Activated CD4-positive, alpha-beta T cell treated with anti-CD3 and anti-CD28 coated beads, Interleukin-10, Interleukin-2, amounts not matched to agents 100 ng/mL and 50 ng/mL, durations not matched to agents 16 hours and 8 hours (primary cell): ENCODE data around the gene AKAP6.

ENCODE experiments used
- DNase-seq: peaks from one replicate; pipeline ENCODE4 v3.0.0-alpha.2; 2020

The AKAP6 gene

DNA sequence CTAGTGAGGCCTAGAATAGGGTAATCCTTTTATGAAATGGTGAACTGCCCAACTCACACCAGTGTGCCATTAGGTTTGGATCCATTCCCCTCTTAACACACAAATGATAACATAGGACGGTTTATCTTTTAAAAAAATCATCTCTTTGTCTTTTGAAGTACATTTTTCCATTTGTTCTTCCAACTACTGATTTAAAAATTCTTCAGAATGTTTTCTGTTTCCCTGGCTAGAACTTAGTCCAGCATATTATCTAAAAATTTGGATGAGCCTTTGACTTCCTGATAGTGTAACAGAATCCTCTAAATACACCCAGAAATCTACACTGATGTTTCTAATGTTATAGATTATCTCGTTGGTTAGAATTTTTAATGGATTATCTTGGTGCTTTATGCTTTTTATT, 359.8 kb downstream of the AKAP6 start:
- no peak for DNase-seq

DNA sequence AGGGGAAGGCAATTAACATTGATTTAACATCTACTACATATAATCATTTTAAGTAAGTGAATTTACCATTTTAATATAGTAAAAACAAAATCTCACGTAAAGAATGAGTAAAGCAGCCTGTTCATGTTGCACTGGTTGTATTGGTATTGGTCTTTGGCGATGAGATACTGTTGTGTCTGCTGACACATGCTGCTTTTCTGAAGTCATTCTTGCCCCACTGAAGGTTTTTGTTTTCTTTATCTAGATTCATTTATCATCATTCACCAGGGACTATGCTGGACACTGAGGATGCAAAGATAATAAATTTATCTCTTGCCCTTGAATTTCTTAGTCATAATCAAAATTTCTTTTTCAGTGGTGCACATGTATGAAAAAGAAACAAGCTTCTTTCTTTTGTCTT, 363.3 kb downstream of the AKAP6 start:
- DNase-seq: no peak

DNA sequence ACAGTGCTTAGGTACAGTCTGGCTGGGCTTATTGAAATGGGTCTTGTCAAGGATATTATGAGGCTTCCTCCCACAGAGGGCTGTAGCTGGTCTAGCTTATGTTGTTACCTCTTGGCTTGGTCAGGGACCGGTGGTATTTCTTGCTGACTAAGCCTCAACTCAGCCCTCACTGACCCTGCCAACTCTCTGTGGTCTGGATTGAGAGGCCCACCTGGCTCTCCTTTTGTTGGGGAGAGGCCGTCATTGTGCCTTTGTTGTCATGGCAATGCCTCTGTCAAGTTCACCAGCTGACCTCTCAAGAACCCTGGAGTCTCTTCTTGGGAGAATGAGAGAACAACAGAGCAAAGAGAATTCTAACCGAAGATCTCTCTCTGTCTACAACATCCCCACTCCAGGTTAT, 364.0 kb downstream of the AKAP6 start:
- DNase-seq: no peak

DNA sequence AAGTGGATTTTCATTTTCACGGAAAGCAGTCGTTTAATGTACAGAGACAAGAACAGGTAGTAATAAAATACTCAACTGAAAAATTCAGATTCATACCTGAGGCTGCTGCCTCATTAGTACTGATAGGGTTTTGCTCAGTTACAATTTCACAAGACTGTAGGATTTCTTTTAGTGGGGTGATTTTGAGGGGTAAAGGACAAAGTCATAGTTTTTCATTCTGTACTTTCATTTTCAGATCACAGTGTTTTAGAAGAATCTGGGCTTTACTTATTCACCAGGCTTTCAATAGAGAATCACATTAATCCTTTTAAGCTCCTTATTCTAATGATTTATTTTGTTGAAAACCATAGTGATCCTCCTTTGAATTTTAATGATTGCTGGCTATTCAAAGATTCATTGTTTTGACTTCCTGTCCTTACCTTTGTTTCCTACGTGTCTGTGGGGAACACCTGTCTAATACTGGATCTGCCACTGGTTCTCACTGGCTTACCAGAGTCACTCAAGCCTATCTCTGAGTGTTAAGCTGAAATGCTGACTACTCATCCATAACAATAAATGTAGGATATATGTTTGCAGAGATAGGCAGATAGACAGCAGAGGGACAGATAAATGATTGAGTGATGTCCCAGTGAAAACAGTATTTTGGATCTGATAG, 365.8 kb downstream of the AKAP6 start:
- no peak for DNase-seq

DNA sequence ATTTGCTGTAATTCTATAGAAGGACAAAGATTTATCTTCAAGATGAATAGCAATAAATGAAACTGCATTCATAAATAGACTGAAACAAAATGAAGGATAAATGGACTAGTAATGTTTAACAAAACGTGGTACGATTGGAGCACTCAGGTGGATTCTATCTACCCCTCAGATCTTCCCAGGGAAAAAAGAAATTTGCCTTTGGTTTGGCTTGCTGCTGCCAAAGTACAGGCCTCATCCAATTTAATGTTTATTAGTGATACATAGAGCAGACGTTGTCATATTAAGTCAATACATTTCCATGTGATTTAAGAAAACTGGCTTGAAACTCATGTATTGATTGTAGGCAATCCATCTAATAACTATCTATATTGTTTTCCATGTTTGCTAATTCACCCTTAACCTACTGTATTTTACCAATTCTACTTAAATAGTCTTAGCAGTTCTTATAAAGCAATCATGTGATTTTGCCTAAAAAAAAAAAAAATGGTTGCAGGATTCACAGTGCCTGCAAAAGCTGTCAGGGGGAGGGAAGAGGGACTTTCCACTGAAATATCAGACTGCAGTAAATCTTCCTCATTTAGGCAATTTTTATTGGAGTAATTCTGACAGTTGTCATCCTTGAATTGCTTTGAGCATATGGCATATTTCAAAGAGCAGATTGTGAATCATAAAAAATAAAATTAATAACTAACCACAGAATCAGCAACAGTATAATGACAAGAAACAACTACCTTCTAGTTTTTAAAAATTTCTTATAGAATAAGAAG, 367.4 kb downstream of the AKAP6 start:
- no peak for DNase-seq

DNA sequence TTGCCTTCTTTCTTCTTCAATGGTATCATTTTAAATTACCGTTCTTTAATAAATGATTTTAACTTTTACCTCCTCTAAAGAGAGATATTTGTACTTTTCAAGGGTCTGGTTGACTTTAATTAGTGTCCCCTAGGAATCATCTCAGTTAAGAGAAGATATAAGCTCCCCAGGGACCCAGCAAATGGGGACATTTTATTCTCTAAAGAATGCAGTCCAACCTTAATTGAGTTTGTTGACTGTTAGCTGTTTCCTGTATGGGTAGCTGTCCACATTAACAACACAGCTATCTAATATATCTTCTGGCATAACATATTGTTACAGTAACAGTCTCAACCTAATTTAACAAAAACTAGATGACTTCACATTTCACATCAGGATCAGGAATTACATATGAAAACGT, 368.0 kb downstream of the AKAP6 start:
- DNase-seq: no peak

DNA sequence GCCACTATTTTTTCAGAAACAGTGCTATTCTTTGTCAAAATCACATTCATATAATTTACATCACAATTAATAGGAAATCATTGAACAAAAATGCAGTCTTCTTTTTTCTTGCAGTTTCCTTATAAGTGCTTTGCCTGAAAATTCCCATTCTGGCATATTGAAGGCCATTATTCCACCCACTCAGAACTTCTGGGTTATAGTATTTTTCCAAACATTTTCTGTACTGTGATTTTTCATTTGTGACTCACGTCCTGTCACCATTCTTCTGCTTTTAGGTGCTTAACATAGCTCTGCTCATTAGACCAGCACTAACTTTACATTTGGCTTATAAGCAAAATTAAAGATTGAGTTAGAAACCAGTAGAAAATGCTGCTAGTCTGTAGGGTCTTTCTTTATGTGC, 368.6 kb downstream of the AKAP6 start:
- DNase-seq: no peak

DNA sequence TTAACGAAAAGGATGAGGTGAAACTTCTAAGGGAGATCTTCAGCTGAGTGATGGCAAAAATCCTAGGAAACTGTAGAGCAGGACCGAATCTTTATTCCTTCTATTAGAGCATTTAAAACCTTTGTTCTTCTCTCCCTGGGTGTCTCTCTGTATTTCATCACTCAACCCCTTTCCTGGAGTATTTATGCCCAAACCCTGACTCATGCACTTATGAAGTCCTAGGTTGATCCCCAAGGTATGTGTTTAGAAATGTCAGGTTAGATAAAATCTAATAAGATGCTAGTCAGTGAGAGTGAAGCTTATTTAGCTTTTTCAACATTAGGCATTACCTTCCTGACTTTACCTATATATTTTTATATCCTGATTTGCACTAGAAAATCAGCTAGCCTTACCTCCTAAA, 369.7 kb downstream of the AKAP6 start:
- DNase-seq: no peak

DNA sequence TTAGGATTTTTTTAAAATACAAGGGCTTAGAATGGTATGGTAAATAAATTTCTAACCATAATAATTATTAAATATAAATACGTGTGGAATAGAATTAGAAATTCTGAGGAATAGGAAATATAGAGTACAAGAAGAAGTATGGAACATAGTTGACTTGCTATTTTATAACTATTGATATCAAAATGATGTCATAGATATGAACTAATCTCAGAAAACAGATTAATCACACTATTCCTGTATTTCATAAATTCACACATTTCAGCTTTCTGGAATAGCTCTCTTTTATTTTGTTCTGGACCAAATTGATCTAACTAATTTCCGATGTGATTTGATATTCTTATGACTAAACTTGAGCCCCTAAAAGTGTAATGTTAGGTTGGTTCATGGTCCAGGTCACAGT, 372.4 kb downstream of the AKAP6 start:
- DNase-seq: no peak

DNA sequence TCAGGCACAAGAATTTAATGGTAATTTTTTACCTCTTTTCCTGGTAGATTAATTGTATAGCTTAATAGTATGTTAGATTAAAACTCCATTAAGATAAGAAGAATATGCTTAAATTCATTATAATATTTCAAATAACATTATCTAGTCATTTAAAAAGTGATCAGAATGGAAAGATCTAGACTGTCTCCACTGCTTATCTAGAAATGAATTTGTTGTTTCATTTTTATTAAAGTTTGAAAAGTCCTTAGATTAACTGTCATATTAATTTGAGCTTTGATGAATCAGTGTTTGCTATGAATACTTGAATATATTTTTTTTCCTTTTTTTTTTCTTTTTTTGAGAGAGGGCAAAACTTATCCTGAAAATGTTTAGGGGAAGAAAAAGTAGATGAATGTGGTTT, 373.0 kb downstream of the AKAP6 start:
- DNase-seq: no peak

DNA sequence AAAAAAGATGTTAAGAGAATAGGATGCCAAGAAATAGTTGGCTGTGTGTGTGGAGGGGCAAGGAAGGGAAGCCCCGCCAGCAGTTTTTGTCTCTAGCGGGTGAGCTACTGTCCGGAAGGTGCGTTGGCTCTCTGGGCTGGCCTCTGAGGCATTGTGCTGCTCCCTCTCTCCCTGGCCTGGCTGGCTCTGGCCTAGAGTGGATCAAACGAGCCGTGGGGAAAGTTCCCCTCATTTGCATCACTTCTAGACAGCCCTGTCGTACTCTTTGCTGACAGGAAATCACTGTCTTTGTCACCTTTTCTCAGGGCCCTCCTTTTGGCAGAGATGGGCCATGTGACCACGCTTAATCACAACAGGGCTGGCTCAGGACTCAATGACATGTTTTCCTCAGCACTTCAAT, 373.5 kb downstream of the AKAP6 start:
- peak; percentile 12 for DNase-seq

DNA sequence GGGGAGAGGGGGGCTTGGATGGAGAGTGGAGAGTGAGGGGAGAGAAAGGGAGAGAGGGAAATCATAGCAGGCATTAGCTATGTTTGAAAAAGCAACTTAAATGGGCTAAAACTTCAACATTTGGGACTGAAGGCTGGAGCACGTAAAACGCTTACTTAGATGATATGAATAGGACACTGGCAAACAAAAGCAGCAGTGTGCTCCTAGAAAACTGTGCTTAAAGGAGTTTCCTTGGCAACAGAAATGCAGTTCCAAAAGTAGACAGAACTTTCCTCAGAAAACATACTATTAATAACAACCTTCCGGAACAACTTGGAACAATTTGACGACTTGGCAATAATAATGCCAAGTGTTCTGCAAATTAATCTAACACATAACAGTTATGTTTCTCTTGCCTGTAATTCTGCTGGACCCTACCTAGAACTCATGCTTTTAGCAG, 374.1 kb downstream of the AKAP6 start:
- DNase-seq: no peak

DNA sequence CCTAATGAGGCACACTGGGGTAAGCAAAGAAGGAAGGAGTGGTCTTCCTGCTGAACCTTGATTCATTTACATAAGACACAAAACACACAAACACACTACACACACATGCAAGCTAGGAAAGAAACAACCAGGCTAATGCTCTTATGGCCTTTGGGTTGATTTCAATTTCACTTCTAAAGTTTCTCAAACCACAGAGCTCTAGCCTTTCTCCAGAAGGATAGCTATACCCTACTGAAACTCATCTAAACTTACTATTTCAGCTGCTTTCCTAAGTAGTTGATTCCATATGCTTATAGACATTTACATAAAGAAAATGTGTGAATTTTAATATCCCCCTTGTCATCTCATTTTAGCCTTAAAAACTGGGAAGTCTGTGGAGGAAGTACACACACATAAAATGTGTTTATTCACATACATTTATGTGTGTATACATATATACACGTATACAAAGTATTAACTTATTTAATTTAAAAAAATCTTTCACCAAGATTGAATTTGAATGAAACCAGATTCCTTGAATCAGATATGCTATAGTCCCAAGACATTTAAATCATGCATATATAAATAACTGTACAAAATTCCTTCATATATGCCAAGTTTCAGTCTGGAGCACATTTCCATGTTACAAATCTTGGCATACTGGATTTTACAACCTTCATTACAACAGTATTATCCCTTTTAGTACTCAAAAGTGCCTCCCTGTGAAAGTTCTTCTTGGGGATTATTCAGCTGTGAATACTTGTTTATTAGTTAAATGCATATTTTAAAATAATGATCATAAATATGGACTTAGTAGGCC, 377.8 kb downstream of the AKAP6 start:
- DNase-seq: no peak

DNA sequence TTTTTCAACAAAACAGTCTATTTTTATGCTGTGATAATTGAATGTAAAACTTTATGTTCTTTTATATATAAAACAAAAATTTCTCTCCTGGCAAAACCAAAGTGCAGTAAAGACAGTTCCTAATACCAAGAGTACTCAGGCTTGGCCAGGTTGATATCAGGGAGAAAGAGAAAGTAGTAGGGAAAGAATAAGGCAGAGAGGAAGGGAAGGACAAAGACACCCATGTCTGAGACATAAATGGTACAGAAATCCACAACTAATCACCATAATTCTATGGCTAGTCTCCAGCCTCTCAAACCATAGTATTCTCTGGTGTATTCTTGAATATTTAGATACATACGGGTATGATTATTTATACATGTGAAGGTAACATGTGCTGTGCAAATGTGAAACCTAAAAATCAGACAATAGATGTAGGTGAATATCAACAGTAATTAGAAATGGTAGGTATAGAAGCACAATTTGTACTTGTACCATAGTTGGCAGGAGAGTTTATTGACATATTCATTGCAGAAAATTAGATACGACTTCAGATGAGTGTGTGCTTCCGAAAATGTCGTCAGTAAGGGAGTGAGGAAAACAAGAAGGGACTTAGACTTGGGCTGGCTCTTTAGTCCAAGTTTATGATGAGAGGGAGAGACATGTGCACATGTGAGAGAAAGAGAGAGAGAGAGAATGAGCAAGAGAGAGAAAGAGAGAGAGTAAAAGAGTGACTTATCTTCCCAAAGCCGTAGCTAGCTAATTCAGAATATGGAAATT, 378.8 kb downstream of the AKAP6 start:
- no peak for DNase-seq

DNA sequence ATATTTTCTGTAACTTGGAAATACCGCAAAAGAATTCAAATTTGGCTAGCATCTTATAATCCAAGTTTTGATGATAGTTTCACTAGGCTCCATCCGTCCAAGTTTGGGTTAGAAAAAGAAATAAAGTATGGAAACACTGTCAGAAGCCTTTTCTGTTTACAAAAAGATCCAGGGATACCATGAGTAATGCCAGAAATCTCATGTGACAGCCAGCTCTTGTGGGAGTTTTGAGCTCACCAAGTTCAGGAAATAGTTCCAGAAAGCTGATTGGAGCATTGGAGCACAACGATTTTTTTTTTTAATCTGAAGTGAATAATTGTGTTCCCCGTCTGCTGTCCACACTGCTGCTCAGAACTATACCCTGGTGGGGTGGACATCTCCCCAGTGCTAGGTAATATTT, 379.9 kb downstream of the AKAP6 start:
- no peak for DNase-seq

DNA sequence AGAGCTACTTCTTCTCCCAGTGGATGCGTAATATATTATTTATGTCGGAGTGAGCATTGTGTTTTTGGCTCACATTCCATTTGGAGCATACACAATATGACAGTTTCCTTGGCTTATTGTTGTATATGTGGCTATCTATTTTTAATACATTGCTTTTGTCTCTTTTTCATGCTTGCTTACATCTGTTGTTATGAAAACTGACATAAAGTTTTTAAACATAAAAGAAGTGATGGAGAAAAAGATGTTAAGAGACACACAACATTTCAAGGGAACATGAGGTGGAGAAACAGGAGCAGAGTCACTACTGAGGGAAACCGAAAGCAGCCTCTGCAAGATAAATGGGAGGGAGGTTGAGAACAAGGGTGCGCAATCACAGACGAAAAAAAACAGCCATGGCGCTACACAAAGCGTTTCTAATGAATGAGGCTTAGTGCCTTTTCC, 381.2 kb downstream of the AKAP6 start:
- DNase-seq: no peak

DNA sequence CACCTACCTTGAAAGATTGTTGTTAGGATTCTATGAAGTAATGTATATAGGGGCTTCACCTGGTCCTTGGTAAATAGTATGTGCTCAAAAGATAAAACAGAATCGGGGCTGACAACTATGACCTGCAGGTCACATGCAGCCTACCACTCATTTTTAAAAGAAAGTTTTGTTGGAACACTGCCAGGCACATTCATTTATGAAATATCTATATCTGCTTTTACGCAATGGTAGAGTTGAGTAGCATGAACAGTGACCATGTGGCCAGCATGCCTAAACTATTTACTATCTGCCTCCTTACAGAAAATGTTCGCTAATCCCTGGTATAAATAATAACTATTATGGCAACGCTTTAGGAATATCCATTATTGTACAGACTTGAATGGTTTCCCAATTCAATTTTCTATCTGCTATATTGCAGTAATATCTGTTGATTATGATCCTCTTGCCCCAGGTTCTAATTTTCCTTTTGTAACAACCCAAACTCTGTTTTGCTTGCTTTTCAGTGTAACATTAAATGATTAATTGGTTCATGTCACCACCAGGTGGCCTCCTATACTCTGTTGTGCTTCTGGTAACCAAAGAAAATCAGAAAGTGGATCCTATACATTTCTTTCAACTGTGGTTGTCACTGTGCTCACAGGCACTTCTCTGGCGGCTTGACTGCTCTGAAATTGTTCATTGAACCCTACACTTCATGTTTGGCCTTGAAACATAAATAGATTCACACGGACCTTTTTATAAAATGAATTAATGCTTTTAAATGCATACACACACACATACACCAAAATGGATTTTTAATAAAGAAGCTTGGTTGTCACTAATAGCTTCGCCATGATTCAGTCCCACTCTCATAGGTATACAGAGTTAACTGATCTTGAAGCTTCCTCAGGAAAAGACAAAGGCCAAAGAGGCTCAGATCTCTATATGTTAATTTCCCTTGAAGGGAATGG, 381.9 kb downstream of the AKAP6 start:
- peak; percentile 37 for DNase-seq

DNA sequence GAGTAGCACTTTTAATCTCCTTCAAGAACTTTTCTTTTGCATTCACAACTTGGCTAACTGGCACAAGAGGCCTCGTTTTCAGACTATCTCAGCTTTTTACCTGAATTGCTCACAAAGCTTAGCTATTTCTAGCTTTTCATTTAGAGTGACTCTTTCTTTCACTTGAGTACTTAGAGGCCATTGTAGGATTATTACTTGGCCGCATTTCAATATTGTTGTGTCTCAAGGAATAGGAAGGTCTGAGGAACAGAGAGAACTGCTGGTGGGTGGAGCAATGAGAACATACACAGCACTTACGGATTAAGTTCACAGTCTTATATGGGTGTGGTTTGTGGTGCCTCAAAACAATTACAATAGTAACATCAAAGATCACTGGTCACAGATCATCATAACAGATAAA, 384.8 kb downstream of the AKAP6 start:
- DNase-seq: peak; percentile 0

DNA sequence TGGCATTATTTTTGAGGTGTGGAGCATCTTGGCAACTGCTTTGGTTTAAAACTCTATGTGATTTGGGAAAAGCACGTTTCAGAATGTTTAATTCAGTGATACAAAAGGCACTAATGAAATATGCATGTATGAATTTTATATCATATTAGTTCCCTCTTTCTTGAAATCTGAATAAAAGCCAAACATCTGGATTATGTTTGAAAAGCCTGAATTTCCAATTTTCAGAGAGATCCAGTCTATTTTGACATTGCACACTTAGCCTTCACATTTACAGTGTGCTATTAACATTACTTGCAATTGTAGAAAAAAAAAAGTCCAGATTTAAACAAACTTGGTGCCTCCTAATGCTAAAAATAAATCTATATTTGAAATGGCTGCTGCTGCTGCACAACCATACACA, 390.5 kb downstream of the AKAP6 start:
- DNase-seq: no peak

DNA sequence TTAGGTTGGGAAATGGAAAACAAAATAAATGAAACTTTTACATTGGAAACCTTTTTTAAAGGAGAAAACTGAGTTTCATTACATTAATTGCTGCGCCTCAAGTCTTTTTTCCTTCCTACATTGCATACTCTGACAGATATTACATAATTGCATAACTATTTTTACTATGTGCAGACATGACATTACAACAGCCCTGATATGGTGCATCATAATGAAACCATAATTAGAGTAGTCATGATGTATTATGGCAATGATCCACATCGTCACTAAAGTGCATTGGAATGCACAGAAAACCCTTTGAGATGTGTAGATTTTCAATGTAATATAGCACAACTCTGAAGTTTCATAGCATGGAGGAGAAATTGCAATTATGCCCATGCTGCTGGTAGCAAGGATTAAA, 391.8 kb downstream of the AKAP6 start:
- no peak for DNase-seq

DNA sequence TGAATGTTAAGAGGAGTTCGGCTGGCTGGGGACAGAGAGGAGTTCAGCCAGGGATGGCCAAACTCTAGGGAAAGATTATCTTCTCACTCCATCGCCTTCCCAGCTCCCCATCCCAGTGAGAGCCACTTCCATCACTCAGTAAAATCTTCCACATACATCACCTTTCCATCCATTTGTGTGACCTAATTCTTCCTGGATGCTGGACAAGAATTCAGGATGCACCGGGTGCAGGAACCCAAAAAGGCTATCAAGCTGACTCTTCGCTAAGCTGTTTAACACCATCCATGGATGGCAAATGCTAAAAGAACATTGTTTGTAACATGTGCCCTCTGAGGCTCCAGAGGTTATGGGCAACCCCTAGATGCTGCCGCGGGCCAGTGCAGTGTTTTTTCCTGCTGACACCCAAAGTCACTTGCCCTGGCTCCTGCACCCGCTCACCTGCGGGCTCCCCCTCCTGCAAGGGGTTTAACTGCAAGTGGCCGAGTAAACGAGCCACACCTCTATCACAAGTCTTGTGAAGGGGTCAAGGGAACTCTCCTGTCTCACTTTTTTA, 393.6 kb downstream of the AKAP6 start:
- DNase-seq: no peak
